Peyer's patch (tissue), 4 donors: ENCODE measurements around the gene LYPLA2.
"Not testable (repeated sequence)": the region's sequence is repeated elsewhere in the genome, so short reads cannot be mapped to it uniquely, and the experiment has no call there.

Experiments used
- POLR2A ChIP-seq, 2 donors: fragments of 450-650 bp; IDR thresholded peaks; one replicate each; pipeline ENCODE4 v1.5.1; 2017; ENCODE audit warnings: antibody characterized with exemption in 2 of 2, mild to moderate bottlenecking in 2 of 2, moderate library complexity in 2 of 2
- TF ChIP-seq, protein P1 (sequence below), 6 experiments: fragments of 450-650 bp in 4 of 6; fragments of 200-600 bp in 2 of 6; sonication (generic) in 1 of 6; IDR thresholded peaks; one replicate each; pipeline ENCODE4 v1.5.1; 2017 to 2019; ENCODE audit warnings: antibody characterized with exemption in 6 of 6, mild to moderate bottlenecking in 3 of 6, moderate library complexity in 1 of 6

DNA sequence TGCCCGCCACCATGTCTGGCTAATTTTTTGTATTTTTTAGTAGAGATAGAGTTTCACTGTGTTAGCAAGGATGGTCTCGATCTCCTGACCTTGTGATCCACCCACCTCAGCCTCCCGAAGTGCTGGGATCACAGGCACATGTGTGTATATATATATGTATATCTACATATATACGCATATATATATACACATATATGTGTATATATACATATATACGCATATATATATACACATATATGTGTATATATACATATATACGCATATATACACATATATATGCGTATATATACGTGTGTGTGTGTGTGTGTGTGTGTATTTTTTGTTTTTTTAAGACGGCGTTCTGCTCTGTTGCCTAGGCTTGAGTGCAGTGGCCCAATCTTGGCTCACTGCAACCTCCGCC, 7.8 kb upstream of the LYPLA2 start:
- TF ChIP-seq, protein P1, sequence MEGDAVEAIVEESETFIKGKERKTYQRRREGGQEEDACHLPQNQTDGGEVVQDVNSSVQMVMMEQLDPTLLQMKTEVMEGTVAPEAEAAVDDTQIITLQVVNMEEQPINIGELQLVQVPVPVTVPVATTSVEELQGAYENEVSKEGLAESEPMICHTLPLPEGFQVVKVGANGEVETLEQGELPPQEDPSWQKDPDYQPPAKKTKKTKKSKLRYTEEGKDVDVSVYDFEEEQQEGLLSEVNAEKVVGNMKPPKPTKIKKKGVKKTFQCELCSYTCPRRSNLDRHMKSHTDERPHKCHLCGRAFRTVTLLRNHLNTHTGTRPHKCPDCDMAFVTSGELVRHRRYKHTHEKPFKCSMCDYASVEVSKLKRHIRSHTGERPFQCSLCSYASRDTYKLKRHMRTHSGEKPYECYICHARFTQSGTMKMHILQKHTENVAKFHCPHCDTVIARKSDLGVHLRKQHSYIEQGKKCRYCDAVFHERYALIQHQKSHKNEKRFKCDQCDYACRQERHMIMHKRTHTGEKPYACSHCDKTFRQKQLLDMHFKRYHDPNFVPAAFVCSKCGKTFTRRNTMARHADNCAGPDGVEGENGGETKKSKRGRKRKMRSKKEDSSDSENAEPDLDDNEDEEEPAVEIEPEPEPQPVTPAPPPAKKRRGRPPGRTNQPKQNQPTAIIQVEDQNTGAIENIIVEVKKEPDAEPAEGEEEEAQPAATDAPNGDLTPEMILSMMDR (IDR thresholded peaks at IDR 0.05), result not testable (repeated sequence)
- TF ChIP-seq POLR2A (IDR thresholded peaks at IDR 0.05), result not testable (repeated sequence)
